Trophoblast cell (in vitro differentiated cells and primary cell): ENCODE measurements around the gene RAD9B.
"Not testable (repeated sequence)": the region's sequence is repeated elsewhere in the genome, so short reads cannot be mapped to it uniquely, and the experiment has no call there.

Source experiments
- DNase-seq, 2 donors: peaks; one replicate each; pipeline ENCODE4 v3.0.0-alpha.2; 2016
- H2AFZ ChIP-seq: 2 replicates; pipeline ENCODE4 v1.6.1; 2013; ENCODE audit warnings: low read length, moderate library complexity, mild to moderate bottlenecking; ENCODE audit not compliant: insufficient read depth, poor library complexity
- H2AK5ac ChIP-seq: 2 replicates; pipeline ENCODE4 v1.6.1; 2013; ENCODE audit warnings: mild to moderate bottlenecking, low read length
- H2BK120ac ChIP-seq: 2 replicates; pipeline ENCODE4 v1.6.1; 2013; ENCODE audit warnings: low read length, mild to moderate bottlenecking, moderate library complexity; ENCODE audit not compliant: insufficient read depth, poor library complexity
- H2BK12ac ChIP-seq: 2 replicates; pipeline ENCODE4 v1.6.1; 2013; ENCODE audit warnings: mild to moderate bottlenecking, low read length, moderate library complexity
- H2BK5ac ChIP-seq: 2 replicates; pipeline ENCODE4 v1.6.1; 2013; ENCODE audit warnings: low read length, low read depth, moderate library complexity, mild to moderate bottlenecking; ENCODE audit not compliant: poor library complexity
- H3K14ac ChIP-seq: 2 replicates; pipeline ENCODE4 v1.6.1; 2013; ENCODE audit warnings: mild to moderate bottlenecking, low read length
- H3K18ac ChIP-seq: 2 replicates; pipeline ENCODE4 v1.6.1; 2013; ENCODE audit warnings: mild to moderate bottlenecking, low read length
- H3K23ac ChIP-seq: 2 replicates; pipeline ENCODE4 v1.6.1; 2013; ENCODE audit warnings: low read length
- H3K27ac ChIP-seq: 2 replicates; pipeline ENCODE4 v1.5.1; 2013; ENCODE audit warnings: low read depth, mild to moderate bottlenecking, inconsistent platforms, low read length, moderate library complexity
- H3K27me3 ChIP-seq: 2 replicates; pipeline ENCODE4 v1.6.1; 2013; ENCODE audit warnings: inconsistent platforms, mild to moderate bottlenecking, low read length, moderate library complexity; ENCODE audit not compliant: insufficient read depth
- H3K36me3 ChIP-seq, 2 experiments: 1 replicate in 1 of 2; 2 replicates in 1 of 2; pipeline ENCODE4 v1.6.1; 2013; ENCODE audit warnings: low read length in 2 of 2, mild to moderate bottlenecking in 2 of 2, moderate library complexity in 1 of 2; ENCODE audit not compliant: insufficient read depth in 2 of 2, control insufficient read depth in 1 of 2
- H3K4ac ChIP-seq: 2 replicates; pipeline ENCODE4 v1.6.1; 2013; ENCODE audit warnings: low read depth, mild to moderate bottlenecking, low read length, moderate library complexity
- H3K4me1 ChIP-seq, 2 experiments: 1 replicate in 1 of 2; 2 replicates in 1 of 2; pipeline ENCODE4 v1.6.1; 2013; ENCODE audit warnings: low read length in 2 of 2, mild to moderate bottlenecking in 2 of 2, moderate library complexity in 1 of 2; ENCODE audit not compliant: insufficient read depth in 2 of 2, control insufficient read depth in 1 of 2
- H3K4me2 ChIP-seq: 2 replicates; pipeline ENCODE4 v1.6.1; 2013; ENCODE audit warnings: inconsistent platforms, mild to moderate bottlenecking, low read length, moderate library complexity
- H3K4me3 ChIP-seq: 2 replicates; pipeline ENCODE4 v1.5.1; 2013; ENCODE audit warnings: mild to moderate bottlenecking, low read depth, low read length, inconsistent platforms
- H3K79me1 ChIP-seq: one replicate; pipeline ENCODE4 v1.6.1; 2013; ENCODE audit warnings: low read length
- H3K79me2 ChIP-seq: 2 replicates; pipeline ENCODE4 v1.6.1; 2013; ENCODE audit warnings: low read length, mild to moderate bottlenecking; ENCODE audit not compliant: control insufficient read depth, insufficient read depth, poor library complexity
- H3K9ac ChIP-seq: 2 replicates; pipeline ENCODE4 v1.6.1; 2013; ENCODE audit warnings: mild to moderate bottlenecking, low read length
- H3K9me3 ChIP-seq: 2 replicates; pipeline ENCODE4 v1.6.1; 2013; ENCODE audit warnings: low read depth, mild to moderate bottlenecking, control low read depth, inconsistent platforms, low read length; ENCODE audit not compliant: insufficient read depth
- H4K12ac ChIP-seq: 2 replicates; pipeline ENCODE4 v1.6.1; 2013; ENCODE audit warnings: low read depth, mild to moderate bottlenecking, low read length, moderate library complexity
- H4K8ac ChIP-seq: 2 replicates; pipeline ENCODE4 v1.6.1; 2013; ENCODE audit warnings: low read depth, mild to moderate bottlenecking, low read length, moderate library complexity
- H4K91ac ChIP-seq: one replicate; pipeline ENCODE4 v1.6.1; 2013; ENCODE audit warnings: low read depth, mild to moderate bottlenecking, low read length, moderate library complexity
- WGBS: extraction: QIAGEN DNeasy Blood & Tissue Kit; methylation state at CpG from one replicate; pipeline ENCODE4 v1.1.7; 2013; ENCODE audit warnings: missing lambda C conversion rate; ENCODE audit not compliant: insufficient read length, insufficient coverage; ENCODE audit errors: extremely low coverage; 5-methylcytosine and 5-hydroxymethylcytosine counted together

RAD9B gene

GRCh38 chr12:110514363-110514762, 12.2 kb downstream of the RAD9B start:
- no peak overlapping the region for H3K27ac ChIP-seq
- no peak overlapping the region for H3K18ac ChIP-seq
- no peak overlapping the region for H4K12ac ChIP-seq
- H2BK5ac ChIP-seq = no peak overlapping the region
- no peaks in the 10 kb centered on the region for H3K79me2 ChIP-seq
- H3K14ac ChIP-seq = no peak overlapping the region
- H3K4me2 ChIP-seq = no peak overlapping the region
- no peak overlapping the region for H3K4me3 ChIP-seq
- H3K79me1 ChIP-seq = no peaks in the 10 kb centered on the region
- no CpG with 5 or more reads among the region's 1 CpG for WGBS
- no peak overlapping the region for H4K8ac ChIP-seq
- H3K23ac ChIP-seq = no peak overlapping the region
- H2BK120ac ChIP-seq = no peak overlapping the region
- H3K4ac ChIP-seq = no peak overlapping the region
- H2BK12ac ChIP-seq = no peak overlapping the region
- no peak overlapping the region for H3K9ac ChIP-seq
- no peak overlapping the region for H4K91ac ChIP-seq
- no peaks in the 10 kb centered on the region for H3K4me1 ChIP-seq
- no peak overlapping the region for H2AFZ ChIP-seq
- H3K36me3 ChIP-seq = no peaks in the 10 kb centered on the region
- DNase-seq = no peak
- H3K9me3 ChIP-seq = no peaks in the 10 kb centered on the region
- no peak overlapping the region for H2AK5ac ChIP-seq
- no peaks in the 10 kb centered on the region for H3K27me3 ChIP-seq

DNA sequence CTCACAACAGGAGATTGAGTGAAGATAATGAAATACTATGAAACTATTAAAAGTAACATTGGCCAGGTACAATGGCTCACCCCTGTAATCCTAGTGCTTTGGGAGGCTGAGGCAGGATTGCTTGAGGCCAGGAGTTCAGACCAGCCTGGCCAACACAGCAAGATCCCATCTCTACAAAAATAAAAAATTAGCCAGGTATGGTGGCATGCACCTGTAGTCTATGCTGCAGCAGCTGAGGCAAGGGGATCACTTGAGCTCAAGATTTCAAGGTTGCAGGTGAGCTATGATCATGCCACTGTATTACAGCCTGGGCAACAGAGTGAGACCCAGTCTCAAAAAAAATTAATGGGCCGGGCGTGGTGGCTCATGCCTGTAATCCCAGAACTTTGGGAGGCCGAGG, 14.9 kb downstream of the RAD9B start:
- Histone ChIP-seq H4K8ac (no peak overlapping the region), H3K4ac (no peak overlapping the region), H4K12ac (no peak overlapping the region), H2AFZ (no peak overlapping the region), H3K27ac (no peak overlapping the region), H3K9ac (no peak overlapping the region), H3K79me1 (no peaks in the 10 kb centered on the region), H2AK5ac (no peak overlapping the region), H2BK5ac (no peak overlapping the region), H3K27me3 (no peaks in the 10 kb centered on the region), H3K79me2 (no peaks in the 10 kb centered on the region), H3K14ac (no peak overlapping the region), H3K4me2 (no peak overlapping the region), H3K4me3 (no peak overlapping the region), H2BK120ac (no peak overlapping the region), H3K18ac (no peak overlapping the region), H3K36me3 (no peaks in the 10 kb centered on the region), H3K23ac (no peak overlapping the region), H4K91ac (no peak overlapping the region), H3K9me3 (no peaks in the 10 kb centered on the region), H3K4me1 (no peaks in the 10 kb centered on the region), H2BK12ac (no peak overlapping the region)
- no CpG with 5 or more reads among the region's 3 CpGs for WGBS
- DNase-seq = no peak

DNA sequence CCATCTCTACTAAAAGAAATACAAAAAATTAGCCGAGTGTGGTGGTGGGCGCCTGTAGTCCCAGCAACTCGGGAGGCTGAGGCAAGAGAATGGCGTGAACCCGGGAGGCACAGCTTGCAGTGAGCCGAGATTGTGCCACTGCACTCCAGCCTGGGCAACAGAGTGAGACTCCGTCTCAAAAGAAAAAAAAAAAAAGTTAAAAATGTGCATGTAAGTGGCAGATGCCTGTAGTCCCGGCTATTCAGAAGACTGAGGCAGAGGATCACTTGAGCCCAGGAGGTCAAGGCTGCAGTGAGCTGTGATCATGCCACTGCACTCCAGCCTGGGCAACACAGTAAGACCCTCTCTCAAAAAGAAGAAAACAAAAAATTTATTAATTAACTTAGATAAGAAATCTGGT, 15.9 kb downstream of the RAD9B start:
- not testable (repeated sequence) for H3K4me1 ChIP-seq, H2BK12ac ChIP-seq, H3K27me3 ChIP-seq, DNase-seq, H3K9ac ChIP-seq, H2AK5ac ChIP-seq, H2AFZ ChIP-seq, H3K18ac ChIP-seq, H4K8ac ChIP-seq, H3K79me1 ChIP-seq, H3K9me3 ChIP-seq, H3K23ac ChIP-seq, H2BK5ac ChIP-seq, H3K36me3 ChIP-seq, H2BK120ac ChIP-seq, H4K12ac ChIP-seq, H3K79me2 ChIP-seq, H3K4me3 ChIP-seq, H3K4ac ChIP-seq, H3K14ac ChIP-seq, H3K27ac ChIP-seq, H4K91ac ChIP-seq, H3K4me2 ChIP-seq
- WGBS = no CpG with 5 or more reads among the region's 8 CpGs

GRCh38 chr12:110520876-110521712, 19.0 kb downstream of the RAD9B start:
- H3K23ac ChIP-seq, H3K27me3 ChIP-seq, H3K4me1 ChIP-seq, H3K9me3 ChIP-seq, H4K12ac ChIP-seq, H3K4me3 ChIP-seq, H3K79me2 ChIP-seq, H2BK120ac ChIP-seq, H3K4me2 ChIP-seq, H2AK5ac ChIP-seq, H3K27ac ChIP-seq, H3K36me3 ChIP-seq, H3K14ac ChIP-seq, H4K91ac ChIP-seq, H4K8ac ChIP-seq, H2BK5ac ChIP-seq, H3K9ac ChIP-seq, H2AFZ ChIP-seq, H3K18ac ChIP-seq, H2BK12ac ChIP-seq, H3K79me1 ChIP-seq, DNase-seq, H3K4ac ChIP-seq: not testable (repeated sequence)
- WGBS = no CpG with 5 or more reads among the region's 11 CpGs
